ENCODE data around the gene METTL25B.

DNA sequence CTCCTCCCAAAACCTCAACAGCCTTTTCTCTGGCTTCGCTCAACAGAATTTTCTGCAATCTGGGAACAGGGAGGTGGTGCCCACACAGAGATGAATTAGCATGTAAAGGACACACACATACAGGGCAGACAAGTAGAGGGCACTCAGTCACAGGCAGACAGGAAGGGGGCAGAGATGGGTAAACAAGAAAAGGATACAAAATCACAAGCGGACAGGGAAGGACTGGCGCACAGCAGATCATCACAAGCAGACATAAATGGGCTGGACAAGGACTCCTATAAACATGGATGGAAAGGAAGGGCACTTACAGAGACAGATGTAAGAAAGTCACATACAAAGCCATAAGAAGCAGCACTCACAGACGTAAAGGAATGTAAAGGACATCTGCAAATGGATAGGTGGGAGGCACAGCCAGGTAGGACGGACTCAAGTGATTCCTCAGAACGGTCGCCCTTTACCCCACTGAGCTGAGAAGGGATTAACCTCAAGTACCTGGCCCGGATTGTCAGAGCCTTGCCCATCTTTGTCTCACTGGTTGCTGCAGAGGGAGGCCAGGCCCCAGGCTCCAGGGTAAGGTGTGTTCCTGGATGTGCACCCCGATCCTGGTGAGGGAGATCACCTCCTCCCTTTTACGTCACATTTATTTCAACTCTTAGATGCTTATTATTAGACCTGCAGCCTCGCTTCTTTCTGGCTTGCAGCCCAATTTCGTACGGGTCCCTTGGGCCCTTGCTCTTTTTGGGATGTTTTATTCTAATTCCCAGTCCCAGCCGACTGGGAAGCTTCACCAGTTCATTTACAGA, 38.2 kb downstream of the METTL25B start:
- TF ChIP-seq POLR2AphosphoS5 (IDR thresholded peaks at IDR 0.05; ENCODE audit: borderline replicate concordance, low read depth, low read length) (no peak), EZH2 (IDR thresholded peaks at IDR 0.05) (no peak)
